ENCODE data around the gene ASTN2.
"Not testable (repeated sequence)": the region's sequence is repeated elsewhere in the genome, so short reads cannot be mapped to it uniquely, and the experiment has no call there.

ASTN2 gene

DNA sequence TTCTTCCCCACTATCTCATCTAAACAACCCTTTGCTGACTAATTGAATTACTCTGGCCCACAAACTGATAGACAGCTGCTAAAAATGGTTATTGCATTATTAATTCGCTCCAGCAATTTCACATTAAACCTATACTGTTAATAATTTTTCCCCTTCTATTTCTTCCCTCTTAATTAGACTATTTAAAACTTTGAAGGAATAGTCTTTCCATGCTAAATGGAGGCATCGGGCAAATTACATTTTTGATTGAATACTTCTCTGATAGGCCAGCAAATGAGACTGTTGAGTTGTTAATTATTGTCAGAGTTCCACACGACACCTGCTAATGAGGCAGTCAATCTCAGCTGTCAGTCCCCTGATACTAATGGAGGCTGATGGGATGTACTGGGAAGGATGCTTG is 485.2 kb downstream of the ASTN2 start:
- FAIRE-seq (no peak), DNase-seq (ENCODE audit: insufficient read length, low spot score) (no peak)
- TF ChIP-seq POLR2A (IDR thresholded peaks at IDR 0.05; ENCODE audit: low read depth, low read length): no peak

DNA sequence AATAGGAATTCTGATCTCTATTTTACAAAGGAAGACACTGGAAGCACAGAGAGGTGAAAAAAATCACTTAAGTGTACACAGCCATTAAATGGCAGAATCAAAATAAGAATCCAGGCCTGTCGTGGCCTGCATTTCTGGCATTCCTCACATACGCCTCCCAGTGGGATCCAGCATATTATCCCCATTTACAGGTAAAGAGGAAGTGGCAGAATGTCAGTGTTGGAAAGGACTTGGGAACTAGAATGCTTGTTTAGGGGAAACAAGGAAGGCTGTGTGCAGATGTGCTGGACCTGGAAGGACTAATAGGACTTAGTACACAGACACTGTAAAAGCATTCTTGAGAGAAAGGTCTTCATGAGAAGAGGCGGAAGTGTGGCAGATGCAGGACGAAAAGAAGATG is 486.0 kb downstream of the ASTN2 start:
- TF ChIP-seq POLR2A (IDR thresholded peaks at IDR 0.05; ENCODE audit: low read depth, low read length): no peak
- no peak for DNase-seq (ENCODE audit: insufficient read length, low spot score)

DNA sequence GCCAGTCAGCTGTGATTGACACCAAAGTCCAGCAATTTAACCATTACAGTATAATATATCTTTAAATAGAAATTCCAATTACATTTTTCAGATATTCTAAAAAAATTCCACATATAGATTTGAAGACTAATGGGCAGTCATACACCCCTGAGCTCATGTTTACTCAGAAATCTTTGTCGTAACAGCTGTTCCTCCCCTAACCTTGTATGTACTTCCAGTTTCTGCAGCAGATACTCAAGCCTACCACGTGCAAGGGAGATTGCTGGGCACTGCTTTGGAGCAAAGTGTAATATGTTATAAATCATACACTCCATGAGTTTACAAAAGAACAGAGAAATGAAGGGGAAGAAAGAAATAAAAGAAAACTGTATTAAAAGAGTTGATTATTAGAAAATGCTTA is 486.6 kb downstream of the ASTN2 start:
- no peak for DNase-seq (ENCODE audit: insufficient read length, low spot score)
- no peak for TF ChIP-seq POLR2A (IDR thresholded peaks at IDR 0.05; ENCODE audit: low read depth, low read length)
- FAIRE-seq: no peak

More for the DNA sequence above, 486.0 kb downstream of the ASTN2 start:
- FAIRE-seq: peak; percentile 30

DNA sequence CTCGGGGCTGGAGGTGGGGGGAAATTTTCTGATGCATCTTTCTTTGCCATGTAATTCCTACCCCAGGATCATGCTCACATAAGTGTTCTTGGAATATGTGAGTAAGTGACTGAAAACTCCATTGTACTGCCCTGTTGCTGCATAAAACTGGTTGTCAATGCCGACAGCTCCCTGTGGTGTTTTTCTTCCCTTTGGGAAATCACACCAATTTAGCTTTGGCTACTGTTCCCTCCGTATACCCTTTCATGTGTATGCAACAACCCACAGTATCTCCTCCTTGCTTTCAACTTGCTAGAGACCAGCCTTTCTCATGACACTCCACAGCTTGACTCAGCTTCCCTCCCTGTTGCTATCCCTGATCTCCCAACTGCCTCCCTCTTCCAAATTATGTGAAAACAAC is 487.1 kb downstream of the ASTN2 start:
- no peak for FAIRE-seq
- no peak for DNase-seq (ENCODE audit: insufficient read length, low spot score)
- no peak for TF ChIP-seq POLR2A (IDR thresholded peaks at IDR 0.05; ENCODE audit: low read depth, low read length)

- no peak for DNase-seq (ENCODE audit: insufficient read length, low spot score)
- no peak for FAIRE-seq
- no peak for TF ChIP-seq POLR2A (IDR thresholded peaks at IDR 0.05; ENCODE audit: low read depth, low read length)
These were observed 489.7 kb downstream of the ASTN2 start for GRCh38 chr9:116925121-116925520.

DNA sequence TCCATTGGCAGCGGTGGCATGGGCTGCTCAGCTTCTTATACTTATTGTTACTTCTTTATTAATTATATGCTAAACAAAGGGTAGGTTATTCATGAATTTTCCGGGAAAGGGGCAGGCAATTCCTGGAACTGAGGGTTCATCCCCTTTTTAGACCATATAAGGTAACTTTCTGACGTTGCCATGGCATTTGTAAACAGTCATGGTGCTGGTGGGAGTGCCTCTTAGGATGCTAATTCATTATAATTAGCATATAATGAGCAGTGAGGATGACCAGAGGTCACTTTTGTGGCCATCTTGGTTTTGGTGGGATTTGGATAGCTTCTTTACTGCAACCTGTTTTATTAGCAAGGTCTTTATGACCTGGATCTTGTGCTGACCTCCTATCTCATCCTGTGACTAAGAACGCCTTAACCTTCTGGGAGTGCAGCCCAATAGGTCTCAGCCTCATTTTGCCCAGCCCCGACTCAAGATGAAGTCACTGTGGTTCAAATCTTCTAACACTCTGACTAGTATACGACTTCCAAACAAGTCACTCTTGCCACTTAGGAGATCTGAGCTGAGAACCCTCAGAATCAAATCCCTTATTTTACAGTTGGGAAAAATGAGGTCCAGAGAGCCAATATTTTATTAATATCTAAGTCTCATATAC is 490.3 kb downstream of the ASTN2 start:
- no peak for FAIRE-seq
- TF ChIP-seq POLR2A (IDR thresholded peaks at IDR 0.05; ENCODE audit: low read depth, low read length): no peak
- DNase-seq (ENCODE audit: insufficient read length, low spot score): no peak

- DNase-seq (ENCODE audit: insufficient read length, low spot score); FAIRE-seq: not testable (repeated sequence)
These were observed 496.9 kb downstream of the ASTN2 start for GRCh38 chr9:116917895-116918508.

GRCh38 chr9:116913536-116913935 is 501.3 kb downstream of the ASTN2 start:
- TF ChIP-seq POLR2A (IDR thresholded peaks at IDR 0.05; ENCODE audit: low read depth, low read length): no peak
- no peak for DNase-seq (ENCODE audit: insufficient read length, low spot score)
- no peak for FAIRE-seq

GRCh38 chr9:116910201-116910600 is 504.7 kb downstream of the ASTN2 start:
- no peak for TF ChIP-seq POLR2A (IDR thresholded peaks at IDR 0.05; ENCODE audit: low read depth, low read length)
- FAIRE-seq: no peak
- no peak for DNase-seq (ENCODE audit: insufficient read length, low spot score)

DNA sequence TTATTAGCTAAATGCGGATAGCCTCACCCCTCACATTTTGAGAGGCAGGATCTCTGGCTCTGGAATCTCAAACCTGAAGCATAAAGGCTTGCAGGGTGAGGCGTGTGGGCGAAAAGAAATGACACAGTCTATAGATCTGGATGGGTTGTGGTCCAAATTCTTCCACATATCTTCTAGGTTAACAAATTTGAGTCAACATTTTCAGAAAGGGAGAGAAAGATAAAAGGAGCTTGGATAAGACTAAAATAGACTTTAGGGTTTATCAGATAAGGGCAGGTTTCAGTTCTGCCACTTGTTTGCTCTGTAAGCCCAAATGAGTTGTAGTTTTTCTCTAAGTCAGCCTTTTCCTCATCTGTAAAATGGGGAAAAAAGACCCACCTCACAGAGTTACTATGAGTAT is 506.9 kb downstream of the ASTN2 start:
- no peak for FAIRE-seq
- no peak for TF ChIP-seq POLR2A (IDR thresholded peaks at IDR 0.05; ENCODE audit: low read depth, low read length)
- DNase-seq (ENCODE audit: insufficient read length, low spot score): no peak

DNA sequence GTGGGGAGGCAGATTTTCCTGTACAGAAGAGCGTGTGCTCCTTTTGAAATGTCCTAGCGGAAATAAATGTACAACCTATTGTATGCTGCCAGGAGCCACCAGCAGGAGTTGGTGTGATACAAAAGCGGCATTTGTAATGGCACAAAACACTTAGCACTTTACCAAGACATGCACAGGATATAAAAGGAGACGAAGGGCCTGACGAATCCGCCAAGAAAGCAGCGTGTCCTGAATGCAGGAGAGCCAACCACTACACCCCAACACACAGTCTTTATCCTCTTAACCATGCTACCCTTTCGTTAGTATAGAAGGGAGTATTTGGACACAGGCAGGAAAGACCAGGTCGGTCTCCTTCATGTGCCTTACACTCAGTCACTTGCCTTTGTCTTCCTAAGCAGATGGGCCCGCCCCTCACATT is 509.7 kb downstream of the ASTN2 start:
- FAIRE-seq (no peak), DNase-seq (ENCODE audit: insufficient read length, low spot score) (no peak)
- no peak for TF ChIP-seq POLR2A (IDR thresholded peaks at IDR 0.05; ENCODE audit: low read depth, low read length)

GRCh38 chr9:116904165-116904564 is 510.7 kb downstream of the ASTN2 start:
- no peak for DNase-seq (ENCODE audit: insufficient read length, low spot score)
- FAIRE-seq: no peak
- TF ChIP-seq POLR2A (IDR thresholded peaks at IDR 0.05; ENCODE audit: low read depth, low read length): no peak

DNA sequence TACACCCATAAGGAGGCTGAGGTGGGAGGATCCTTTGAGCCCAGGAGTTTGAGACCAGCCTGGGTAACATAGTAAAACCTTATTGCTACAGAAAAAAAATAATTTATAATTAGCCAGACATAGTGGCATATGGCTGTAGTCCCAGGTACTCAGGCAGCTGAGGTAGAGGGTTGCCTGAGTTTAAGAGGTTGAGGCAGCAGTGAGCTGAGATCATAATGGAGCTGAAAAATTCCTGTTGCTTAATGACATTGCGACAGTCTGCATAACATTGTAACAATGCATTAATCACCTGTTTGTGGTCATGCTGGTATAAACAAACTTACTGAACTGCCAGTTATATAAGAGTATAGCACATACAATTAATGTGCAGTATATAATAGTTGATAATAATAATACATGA is 513.6 kb downstream of the ASTN2 start:
- FAIRE-seq (no peak), DNase-seq (ENCODE audit: insufficient read length, low spot score) (no peak)
- TF ChIP-seq POLR2A (IDR thresholded peaks at IDR 0.05; ENCODE audit: low read depth, low read length): no peak

DNA sequence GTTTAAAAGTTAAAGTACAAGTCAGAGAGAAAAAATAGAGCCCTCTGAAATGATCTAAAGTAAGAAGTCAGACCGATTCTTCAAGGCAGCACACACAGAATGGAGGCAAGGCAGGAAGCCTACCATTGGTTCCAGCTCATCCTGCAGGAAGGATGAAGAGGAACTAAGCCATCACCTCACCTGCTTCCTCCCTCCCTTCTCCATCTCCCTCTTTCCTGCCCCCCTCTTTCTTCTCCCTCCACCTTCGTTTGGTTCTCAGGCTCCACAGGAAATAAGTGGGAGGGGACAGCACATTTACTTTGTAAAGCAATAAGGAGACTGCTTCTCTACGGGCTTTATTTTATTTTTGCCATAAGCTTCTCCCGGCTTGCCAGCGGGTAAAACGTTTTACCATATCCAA is 514.3 kb downstream of the ASTN2 start:
- DNase-seq (ENCODE audit: insufficient read length, low spot score): no peak
- FAIRE-seq: no peak
- no peak for TF ChIP-seq POLR2A (IDR thresholded peaks at IDR 0.05; ENCODE audit: low read depth, low read length)

DNA sequence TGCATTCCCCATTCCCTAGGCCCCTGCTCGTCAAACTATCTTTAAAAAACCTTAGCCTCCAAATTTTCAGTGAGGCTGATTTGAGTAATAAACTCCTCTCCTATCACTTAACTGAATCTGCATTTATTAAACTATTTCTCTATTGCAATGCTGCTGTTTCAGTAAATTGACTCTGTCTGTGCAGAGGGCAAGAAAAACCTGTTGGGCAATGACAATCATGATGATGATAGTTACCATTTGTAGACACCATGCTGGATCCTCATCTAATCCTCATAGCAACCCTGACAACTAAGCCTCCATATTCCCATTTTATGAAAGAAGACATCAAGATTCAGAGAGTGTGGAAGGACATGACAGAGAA is 514.9 kb downstream of the ASTN2 start:
- FAIRE-seq (no peak), DNase-seq (ENCODE audit: insufficient read length, low spot score) (no peak)
- no peak for TF ChIP-seq POLR2A (IDR thresholded peaks at IDR 0.05; ENCODE audit: low read depth, low read length)
